Activated CD8-positive, alpha-beta memory T cell treated with anti-CD3 and anti-CD28 coated beads, Interleukin-2, amount 50 U/mL, for 24 hours (primary cell): ENCODE measurements around the gene SLC12A5.
"Not testable (repeated sequence)": the region's sequence is repeated elsewhere in the genome, so short reads cannot be mapped to it uniquely, and the experiment has no call there.

Experiments
- DNase-seq: peaks from one replicate; pipeline ENCODE4 v3.0.0-alpha.2; 2020; ENCODE audit errors: extremely low read depth

SLC12A5 gene

DNA sequence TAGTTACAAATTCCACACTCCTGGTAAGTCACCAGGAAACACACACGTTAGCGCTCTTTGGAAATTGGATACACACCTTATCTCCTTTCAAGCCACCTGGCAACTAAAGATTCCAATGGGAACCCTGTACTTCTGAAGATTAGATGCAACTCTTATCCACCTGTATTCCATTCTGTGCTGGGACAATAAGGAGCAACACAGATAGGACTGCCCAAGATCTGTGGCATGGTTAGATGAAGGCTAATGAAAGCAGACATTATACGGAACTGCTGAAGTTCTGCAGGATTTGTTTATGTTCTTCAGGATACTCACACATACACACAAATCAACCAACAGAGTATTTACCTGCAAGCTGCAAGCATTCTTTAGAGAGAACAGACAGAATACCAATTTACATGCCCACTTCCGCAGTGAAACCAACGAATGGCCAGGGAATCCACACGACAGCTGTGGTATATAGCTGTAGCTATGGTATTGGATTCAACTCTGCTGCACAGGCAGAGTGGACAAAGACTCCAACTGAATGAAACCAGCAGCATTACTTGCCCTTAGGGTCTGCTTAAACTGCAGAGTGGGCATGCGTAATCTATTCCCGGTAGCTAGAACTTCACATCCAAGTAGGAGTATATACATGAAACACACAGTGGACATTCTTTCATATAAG, 48.8 kb downstream of the SLC12A5 start:
- no peak for DNase-seq

DNA sequence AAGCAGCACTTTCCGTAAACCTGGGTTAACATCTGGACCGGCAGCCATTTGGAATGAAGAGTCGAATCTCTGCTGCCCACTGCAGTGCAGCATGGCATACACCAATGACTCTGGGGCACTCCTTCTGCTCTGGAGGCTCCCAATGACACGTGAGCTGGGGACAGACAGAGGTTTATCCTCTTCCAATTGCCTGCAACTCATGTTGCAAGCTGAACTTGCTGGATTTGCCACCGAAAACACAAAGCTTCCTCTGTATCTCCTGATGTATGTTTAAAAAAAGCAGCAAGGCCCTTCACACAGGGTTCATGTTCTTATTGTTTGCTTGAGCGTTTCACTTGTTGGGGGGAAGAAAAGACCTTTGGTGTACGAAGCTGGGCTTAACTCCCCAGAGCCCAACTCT, 49.9 kb downstream of the SLC12A5 start:
- no peak for DNase-seq

DNA sequence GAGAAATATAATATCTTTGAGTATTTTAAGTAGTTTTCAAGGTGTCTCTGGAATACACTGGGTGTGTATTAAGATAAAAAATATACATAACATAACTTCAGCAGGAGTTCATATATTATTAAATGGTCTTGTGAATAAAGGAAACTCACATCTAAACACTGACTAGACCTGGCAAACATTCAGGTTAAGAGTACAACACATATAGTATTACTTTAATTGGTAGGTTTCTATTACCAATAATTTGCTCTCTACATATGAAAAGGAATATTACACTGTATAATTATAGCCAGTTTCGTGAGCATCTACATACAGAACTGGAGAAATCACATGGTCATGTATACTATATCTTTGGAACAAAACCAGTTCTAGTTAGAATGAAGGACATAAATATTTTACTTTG, 52.1 kb downstream of the SLC12A5 start:
- DNase-seq = no peak

DNA sequence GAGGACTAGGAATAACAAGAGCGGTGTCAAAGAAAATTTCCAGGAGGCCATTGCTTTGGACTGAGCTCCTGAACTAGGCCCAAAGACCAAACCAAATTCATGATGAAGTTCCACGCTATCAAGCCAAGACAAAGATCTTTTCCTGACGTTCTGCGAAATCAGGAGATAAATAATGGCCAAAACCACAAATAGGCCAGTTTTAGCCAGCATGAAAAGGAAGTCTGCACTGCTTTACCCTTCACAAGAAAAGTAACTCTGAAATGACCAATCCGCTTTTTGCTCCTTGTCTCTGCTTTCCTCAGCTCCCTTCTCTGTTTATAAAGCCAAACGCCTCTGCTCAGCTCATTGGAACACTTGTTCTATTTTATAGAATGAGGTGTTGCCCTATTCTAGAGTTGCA, 54.1 kb downstream of the SLC12A5 start:
- DNase-seq = no peak

DNA sequence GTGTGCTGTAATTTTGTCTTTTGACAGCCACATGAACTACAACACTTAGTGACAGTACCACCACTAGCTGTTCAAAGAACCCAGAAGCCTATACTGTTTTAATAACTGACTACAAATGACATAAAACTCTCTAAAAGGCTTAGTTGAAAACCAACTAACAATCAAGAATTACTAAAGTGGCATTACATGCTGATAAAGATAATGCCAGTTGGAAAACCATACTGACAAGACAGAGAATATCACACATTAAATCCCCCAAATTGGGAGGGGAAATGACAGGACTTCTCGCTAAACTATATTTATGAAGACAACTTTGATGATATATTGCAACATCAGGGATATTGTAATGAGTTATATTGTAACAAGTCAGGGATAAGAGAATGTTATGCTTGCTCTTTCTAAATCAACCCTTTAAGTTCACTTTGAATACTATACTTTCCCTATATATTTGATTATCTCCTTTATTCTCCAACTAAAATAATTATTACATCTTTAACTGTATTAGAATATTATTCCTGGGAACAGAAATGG, 54.6 kb downstream of the SLC12A5 start:
- DNase-seq = no peak

DNA sequence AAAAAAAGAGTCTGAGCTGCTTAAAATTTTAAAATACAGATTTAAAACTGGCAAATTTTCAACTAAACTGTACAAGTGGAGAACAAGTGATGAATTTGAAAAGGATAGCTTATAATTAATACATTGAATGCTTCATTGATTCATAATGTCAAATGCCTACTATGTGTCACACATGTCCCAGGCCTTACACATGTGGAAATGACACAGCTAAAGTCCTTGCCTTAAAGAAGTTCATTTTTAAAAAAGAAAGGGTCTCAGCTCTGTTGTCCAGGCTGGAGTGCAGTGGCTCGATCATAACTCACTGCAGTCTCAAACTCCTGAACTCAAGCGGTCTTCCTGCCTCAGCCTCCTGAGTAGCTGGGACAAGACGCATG, 55.8 kb downstream of the SLC12A5 start:
- no peak for DNase-seq

DNA sequence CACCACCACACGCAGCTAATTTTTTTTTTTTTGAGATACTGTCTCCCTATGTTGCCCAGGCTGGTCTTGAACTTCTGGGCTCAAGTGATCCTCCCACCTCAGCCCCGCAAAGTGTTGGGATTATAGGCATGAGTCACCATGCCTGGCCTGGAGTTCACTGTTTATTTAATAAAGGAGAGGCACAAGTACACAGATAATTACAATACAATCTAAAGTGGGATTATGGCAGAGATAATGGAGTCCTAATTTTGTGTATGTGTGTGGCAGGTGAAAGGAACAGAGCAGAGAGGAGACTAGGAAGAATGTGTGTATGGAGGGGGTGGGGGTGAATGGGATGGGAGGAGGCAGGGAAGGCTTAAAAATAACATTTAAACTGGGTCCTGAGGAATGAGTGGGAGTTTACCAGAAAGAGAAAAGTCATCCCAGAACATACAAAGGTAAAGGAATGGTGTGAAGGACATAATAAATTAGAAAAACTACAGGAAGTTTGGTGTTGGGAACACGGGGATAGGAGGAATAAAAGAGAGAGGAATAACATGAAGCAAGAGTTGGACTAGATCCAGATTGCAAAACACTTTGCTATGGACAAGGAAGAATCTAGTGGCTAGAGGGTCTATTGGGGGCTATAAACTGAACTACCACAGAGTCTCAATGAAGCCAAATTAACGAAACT, 56.3 kb downstream of the SLC12A5 start:
- DNase-seq = no peak

DNA sequence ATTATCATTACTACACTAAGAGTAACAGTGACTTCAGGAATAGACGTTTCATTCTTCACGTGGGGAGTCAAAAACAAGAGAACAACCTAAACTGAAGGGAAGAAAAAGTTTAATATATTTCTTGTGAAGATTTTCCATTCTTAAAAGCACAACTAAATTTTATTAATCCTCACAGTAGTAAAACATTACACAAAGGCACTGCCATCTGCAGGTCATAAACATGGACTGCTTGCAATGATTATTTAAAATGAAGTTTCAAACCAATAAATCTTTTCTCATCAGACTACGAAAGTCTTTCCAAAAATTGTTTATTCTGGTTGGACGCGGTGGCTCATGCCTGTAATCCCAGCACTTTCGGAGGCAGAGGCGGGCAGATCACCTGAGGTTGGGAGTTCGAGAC, 58.1 kb downstream of the SLC12A5 start:
- no peak for DNase-seq

DNA sequence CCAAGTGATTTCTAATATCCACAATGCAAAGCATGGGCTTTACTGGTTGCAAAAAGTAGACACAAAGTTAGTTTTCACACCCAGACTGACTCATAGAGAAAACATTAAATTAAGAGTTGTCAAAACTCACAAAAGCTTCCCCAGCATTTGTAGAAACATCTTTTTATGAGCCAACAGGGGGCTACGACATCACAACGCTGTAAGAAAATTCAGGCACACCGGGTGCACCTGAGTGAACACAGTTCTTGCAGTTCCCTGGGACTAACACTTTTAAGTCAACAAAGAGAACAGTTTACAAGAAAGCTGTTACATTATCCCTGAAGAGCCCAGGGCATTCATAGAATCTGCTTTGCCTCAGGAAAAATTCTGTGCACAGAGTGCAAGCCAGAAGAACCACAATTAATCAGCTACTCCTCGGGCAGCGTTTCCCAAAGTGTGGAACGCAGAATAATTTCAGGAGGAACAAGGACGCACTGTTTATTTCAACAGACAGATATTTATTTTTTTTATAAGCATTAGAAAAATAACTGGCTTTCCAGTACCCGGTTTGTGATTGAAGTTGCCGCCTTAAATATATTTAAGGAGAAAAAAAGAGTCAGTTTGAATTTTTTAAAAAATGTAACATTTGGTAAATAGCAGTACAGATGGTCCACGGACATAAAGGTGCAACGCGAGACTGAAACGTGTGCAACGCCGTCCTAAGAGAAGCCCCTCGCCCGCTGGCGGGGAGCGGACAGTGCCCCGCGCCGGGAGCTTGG, 59.6 kb downstream of the SLC12A5 start:
- no peak for DNase-seq

DNA sequence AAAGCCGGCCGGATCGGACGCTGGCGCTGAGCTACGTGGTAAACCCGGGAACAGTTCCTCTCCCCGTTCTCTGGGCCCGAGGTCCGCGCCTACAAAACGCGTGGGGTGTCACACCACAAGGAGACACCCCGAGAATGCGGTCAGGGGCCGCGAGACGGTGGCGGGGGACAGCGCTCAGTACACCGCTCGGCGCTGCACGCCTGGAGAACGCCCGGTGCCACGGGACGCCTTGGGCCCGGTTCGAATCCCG, 60.1 kb downstream of the SLC12A5 start:
- peak; percentile 23 for DNase-seq

DNA sequence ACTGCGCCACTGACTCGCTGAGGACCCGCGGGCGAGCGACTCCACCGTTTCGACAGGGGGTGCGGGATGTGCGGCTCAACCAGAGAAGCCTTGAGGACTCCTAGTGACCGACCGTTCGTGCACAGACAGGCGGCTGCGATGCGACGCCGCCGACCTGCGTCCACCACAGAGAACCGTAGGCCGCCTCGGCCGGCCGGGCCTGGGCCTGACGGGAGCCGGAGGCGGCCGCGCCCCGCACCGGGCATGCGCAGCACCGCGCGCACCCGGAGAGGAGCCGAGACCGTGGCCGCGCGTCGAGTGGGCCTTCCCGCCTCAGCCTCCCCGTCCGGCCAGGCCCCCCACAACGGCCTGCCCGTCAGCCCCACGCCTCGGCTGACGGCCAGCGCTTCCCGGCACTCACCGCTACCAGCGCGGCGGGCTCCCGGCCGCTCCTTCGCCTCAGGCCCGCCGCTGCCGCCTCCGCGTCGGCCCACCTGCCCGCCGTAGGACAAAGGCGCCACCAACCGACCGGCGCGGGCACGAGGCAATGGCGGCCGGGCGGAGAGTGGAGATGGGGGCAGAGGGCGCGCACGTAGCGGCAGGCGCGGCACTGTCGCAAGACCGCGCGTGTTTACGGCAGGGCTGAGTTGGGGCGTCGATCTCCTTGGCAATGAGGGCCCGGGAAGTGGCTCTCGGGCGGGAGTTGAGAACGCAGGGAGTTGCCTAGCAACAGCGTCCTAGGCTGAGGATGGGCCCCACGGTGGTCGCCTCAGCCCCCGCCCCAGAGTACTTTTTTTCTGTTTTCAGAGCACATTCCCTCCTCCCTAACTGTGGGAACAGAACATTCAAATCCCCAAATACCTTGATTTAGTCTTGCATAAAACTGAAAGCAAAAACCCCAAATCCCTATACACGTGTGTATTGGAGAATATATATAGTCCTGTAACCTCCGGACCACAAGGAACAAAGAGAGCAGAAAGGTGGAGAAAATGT, 60.7 kb downstream of the SLC12A5 start, which contains the start of gene NCOA5:
NCOA5 (minus strand) TSS at position 546 of the 972 bp plus-strand sequence. CDS start 10,538 bp downstream, outside the sequence.
- peak; percentile 87 for DNase-seq

DNA sequence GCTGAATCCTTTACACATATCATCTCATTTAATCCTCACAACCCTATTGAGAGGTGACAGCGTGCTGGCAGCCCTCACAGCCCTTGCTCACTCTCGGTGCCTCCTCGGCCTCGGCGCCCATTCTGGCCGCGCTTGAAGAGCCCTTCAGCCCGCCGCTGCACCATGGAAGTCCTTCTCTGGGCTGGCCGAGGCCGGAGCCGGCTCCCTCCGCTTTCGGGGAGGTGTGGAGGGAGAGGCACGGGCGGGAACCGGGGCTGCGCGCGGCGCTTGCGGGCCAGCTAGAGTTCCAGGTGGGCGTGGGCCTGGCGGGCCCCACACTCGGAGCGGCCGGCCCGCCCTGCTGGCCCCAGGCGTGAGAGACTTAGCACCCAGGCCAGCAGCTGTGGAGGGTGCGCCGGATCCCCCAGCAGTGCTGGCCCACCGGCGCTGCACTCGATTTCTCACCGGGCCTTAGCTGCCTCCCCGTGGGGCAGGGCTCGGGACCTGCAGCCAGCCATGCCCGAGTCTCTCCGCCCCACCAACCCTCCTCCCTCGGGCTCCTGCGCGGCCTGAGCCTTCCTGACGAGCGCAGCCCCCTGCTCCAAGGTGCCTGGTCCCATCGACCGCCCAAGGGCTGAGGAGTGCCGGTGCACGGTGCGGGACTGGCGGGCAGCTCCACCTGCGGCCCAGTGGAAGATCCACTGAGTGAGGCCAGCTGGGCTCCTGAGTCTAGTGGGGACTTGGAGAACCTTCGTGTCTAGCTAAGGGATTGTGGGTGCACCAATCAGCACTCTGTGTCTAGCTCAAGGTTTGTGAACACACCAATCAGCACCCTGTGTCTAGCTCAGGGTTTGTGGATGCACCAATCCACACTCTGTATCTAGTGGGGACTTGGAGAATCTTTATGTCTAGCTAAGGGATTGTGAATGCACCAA, 62.9 kb downstream of the SLC12A5 start:
- not testable (repeated sequence) for DNase-seq

DNA sequence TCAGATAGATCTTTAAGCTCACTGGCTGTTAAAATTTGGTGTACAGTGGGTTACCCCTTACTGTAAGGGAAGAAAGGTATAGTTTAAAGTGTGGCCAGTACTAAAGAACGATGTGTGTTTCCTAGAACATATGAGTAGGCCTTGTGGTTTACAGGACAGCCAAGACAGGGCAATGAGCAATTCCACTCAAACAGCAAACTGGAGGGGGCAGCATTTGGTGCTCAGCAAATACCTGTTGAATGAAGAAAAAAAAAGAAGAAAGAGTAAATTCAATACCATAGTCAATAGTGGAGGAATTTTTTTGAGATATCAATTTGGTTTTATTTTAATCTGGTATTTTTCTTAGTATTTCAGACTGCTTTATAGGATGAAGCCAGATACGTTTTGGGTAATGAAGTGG, 64.5 kb downstream of the SLC12A5 start:
- no peak for DNase-seq

DNA sequence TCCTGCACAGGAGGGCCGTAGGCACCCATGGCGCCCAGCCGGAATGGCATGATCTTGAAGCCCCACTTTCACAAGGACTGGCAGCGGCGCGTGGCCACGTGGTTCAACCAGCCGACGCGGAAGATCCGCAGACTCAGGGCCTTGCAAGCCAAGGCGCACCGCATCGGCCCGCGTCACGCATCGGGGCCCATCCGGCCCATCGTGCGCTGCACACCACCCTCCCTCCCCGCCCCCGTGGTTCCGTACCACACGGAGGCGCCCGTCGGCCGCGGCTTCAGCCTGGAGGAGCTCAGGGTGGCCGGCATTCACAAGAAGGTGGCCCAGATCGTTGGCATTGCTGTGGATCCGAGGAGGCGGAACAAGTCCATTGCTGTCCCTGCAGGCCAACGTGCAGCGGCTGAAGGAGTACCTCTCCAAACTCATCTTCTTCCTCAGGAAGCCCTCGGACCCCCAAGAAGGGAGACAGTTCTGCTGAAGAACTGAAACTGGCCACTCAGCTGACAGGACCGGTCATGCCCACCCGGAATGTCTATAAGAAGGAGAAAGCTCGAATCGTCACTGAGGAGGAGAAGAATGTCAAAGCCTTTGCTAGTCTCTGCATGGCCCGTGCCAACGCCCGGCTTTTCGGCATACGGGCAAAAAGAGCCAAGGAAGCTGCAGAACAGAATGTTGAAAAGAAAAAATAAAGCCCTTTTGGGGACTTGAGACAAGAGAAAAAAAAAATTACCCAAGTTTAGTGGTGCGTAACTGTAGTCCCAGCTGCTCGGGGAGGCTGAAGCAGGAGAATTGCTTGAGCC, 70.7 kb downstream of the SLC12A5 start:
- DNase-seq = no peak

DNA sequence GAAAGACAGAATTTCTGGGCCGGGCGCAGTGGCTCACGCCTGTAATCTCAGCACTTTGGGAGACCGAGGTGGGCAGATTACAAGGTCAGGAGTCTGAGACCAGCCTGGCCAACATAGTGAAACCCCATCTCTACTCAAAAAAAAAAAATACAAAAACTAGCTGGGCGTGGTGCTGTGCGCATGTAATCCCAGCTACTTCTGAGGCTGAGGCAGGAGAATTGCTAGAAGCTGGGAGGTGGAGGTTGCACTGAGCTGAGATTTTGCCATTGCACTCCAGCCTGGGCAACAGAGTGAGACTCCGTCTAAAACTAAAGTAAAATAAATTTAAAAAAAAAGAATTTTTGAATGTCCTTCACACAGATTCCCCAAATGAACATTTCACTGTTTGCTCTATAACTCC, 71.4 kb downstream of the SLC12A5 start:
- DNase-seq = not testable (repeated sequence)

DNA sequence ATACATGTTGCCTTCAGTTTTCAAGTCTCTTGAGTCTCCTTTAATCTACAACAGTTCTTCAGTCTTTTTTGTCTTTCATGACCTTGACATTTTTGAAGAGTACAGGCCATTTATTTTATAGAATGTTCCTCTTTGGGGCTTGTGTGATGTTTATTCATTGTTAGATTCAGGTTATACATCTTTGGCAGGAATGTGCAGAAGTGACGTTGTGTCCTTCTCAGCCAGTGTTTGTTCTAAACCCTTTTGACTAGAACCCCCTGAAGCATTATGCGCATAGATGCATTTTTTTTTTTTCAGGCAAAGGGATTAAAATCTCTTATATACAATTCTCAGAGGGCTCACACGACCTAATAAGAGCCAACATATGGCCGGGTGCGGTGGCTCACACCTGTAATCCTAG, 72.0 kb downstream of the SLC12A5 start:
- no peak for DNase-seq

DNA sequence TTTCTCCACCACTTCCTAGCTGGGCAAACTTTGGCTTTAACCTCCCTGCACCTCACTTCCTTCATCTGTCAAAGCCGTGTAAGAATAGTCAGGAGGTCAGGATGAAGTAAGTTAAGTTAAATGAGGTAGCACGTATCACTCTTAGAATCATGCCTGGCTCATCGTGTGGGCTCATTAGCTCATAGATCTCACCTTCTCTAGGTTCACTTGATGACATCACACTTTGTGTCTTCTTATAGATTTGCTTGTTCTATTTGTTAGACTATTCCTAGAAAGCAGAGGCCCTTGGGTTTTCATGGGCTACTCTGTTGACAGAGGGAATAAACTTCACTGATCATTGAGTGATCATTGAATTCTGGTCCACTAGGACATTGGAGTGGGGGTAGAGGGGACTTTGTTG, 72.9 kb downstream of the SLC12A5 start:
- no peak for DNase-seq

DNA sequence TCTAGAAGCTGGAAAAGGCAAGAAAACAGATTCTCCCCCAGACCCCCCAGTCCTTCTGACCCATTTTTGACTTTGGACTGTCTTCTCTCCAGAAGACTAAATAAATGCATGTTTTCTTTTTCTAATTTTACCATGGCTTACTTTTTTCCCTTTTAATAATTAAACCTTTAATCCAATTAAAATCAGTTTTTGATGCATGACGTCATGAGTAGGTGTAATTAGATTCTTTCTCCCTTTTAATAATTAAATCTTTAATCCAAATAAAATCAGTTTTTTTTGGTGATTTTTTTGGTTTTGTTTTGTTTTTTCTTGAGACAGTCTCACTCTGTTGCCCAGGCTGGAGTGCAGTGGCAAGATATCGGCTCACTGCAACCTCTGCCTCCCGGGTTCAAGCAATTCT, 73.9 kb downstream of the SLC12A5 start:
- DNase-seq = no peak

DNA sequence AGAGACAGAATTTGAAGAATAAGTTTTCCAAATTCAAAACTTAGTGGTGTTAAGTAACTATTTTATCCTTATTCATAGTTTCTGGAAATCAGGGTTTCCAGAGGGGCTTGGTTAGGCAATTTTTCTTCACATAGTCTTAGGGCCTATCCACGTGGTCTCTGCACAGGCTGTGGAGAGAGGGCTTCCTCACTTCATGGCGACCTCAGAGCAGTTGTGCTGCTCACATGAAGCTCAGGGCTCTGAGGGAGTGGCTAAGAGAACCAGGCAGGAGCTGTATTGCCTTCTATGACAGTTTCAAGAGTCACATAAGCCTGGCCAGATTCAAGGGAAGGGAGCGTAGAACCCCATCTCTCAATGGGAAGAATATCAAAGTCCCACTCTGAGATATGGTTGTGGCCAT, 75.2 kb downstream of the SLC12A5 start:
- no peak for DNase-seq

DNA sequence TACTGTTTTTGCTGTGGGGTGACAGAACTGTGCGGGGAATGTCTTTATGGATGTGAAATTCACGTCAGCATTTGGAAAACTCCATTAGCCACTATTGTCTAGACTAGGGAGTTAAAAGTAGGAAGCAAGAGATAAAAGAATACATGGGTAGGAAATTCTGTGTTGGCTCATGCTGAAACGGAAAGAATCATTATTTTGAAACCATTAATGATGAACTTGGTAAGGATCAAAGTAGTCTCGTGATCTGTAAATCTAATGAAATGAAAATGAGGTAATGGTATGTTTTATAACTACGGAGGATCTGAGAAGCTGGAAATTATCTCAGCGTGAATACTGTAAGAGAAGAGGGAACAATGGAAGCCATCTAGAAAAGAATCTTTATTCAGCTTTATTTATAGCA, 78.0 kb downstream of the SLC12A5 start:
- no peak for DNase-seq
